CD8-positive, alpha-beta memory T cell (primary cell): Measurements from ENCODE around the gene TESMIN. TPM values are rescaled to one million over a fixed set of nuclear protein-coding genes. Genes with fewer than 3 reads are reported as not detected.

Source experiments
- CTCF ChIA-PET: fragments of 350-600 bp; sonication (Branson Sonifier 250); formaldehyde crosslinking; loops from one replicate; lab custom pipeline; 2021; ENCODE audit warnings: antibody characterized with exemption; lab: Charles Lee
- POLR2A ChIA-PET: fragments of 350-600 bp; sonication (Branson Sonifier 250); formaldehyde crosslinking; loops from one replicate; lab custom pipeline; 2021; ENCODE audit warnings: antibody characterized with exemption; lab: Charles Lee
- DNase-seq, 5 donors: peaks; one replicate each; pipeline versions ENCODE4 v3.0.0 to v3.0.0-alpha.2; 2020 to 2022; ENCODE audit warnings: mixed read lengths in 1 of 5
- H3K27ac ChIP-seq: one replicate; pipeline ENCODE4 v1.7.0; 2013; ENCODE audit warnings: low read depth, mild to moderate bottlenecking, low read length, moderate library complexity
- H3K27me3 ChIP-seq: 2 replicates; pipeline ENCODE4 v1.7.0; 2013; ENCODE audit warnings: low read length, mild to moderate bottlenecking; ENCODE audit not compliant: insufficient read depth, poor library complexity, severe bottlenecking
- H3K36me3 ChIP-seq: 2 replicates; pipeline ENCODE4 v1.7.0; 2013; ENCODE audit warnings: mild to moderate bottlenecking, low read length, moderate library complexity; ENCODE audit not compliant: insufficient read depth
- H3K4me1 ChIP-seq: 2 replicates; pipeline ENCODE4 v1.7.0; 2013; ENCODE audit warnings: mild to moderate bottlenecking, low read length, moderate library complexity; ENCODE audit not compliant: insufficient read depth
- H3K4me3 ChIP-seq: 2 replicates; pipeline ENCODE4 v1.7.0; 2013; ENCODE audit warnings: mild to moderate bottlenecking, low read length
- H3K9me3 ChIP-seq: 2 replicates; pipeline ENCODE4 v1.7.0; 2013; ENCODE audit warnings: mild to moderate bottlenecking, low read length
- H3K27ac Mint-ChIP-seq, 8 donors: one replicate each; pipeline ENCODE4 v1.8.0; 2020 to 2021; ENCODE audit warnings: mixed read lengths in 8 of 8, mild to moderate bottlenecking in 6 of 8, inconsistent platforms in 3 of 8, moderate library complexity in 3 of 8
- H3K27me3 Mint-ChIP-seq, 2 donors: one replicate each; pipeline ENCODE4 v1.8.0; 2020 to 2021; ENCODE audit warnings: mixed read lengths in 2 of 2, mild to moderate bottlenecking in 1 of 2, moderate library complexity in 1 of 2
- H3K36me3 Mint-ChIP-seq, 3 donors: one replicate each; pipeline ENCODE4 v1.8.0; 2020 to 2021; ENCODE audit warnings: mixed read lengths in 3 of 3, inconsistent platforms in 1 of 3, mild to moderate bottlenecking in 1 of 3
- H3K4me1 Mint-ChIP-seq, 3 donors: one replicate each; pipeline ENCODE4 v1.8.0; 2020 to 2021; ENCODE audit warnings: mixed read lengths in 3 of 3, inconsistent platforms in 1 of 3, mild to moderate bottlenecking in 1 of 3
- H3K4me3 Mint-ChIP-seq, 7 donors: one replicate each; pipeline ENCODE4 v1.8.0; 2020 to 2021; ENCODE audit warnings: mixed read lengths in 7 of 7, mild to moderate bottlenecking in 6 of 7, moderate library complexity in 4 of 7, inconsistent platforms in 2 of 7
- H3K9me3 Mint-ChIP-seq, 5 donors: one replicate each; pipeline ENCODE4 v1.8.0; 2020 to 2022; ENCODE audit warnings: mixed read lengths in 5 of 5, mild to moderate bottlenecking in 3 of 5, moderate library complexity in 2 of 5, inconsistent platforms in 1 of 5
- polyA plus RNA-seq: library from polyadenylated mRNA; unstranded; fragments of 300-500 nt; fragmentation: Illumina TruSeq; gene quantifications from one replicate; pipeline ENCODE4 v1.2.3, GENCODE V29; 2021
- total RNA-seq, 2 experiments: library from RNA; stranded (reverse); gene quantifications; one replicate each; pipeline ENCODE4 v1.2.3, GENCODE V29; 2021

Gene TESMIN
- total and polyA plus RNA-seq, 3 experiments from 2014 or later, result 1.3 to 3.2 (median 1.3) TPM

GRCh38 chr11:68698993-68699392 lies 52.3 kb downstream of the TESMIN start:
- Histone ChIP-seq H3K4me1 (no peaks in the 10 kb centered on the region), H3K27ac (no peak overlapping the region), H3K9me3 (no peaks in the 10 kb centered on the region), H3K36me3 (no peaks in the 10 kb centered on the region), H3K4me3 (no peak overlapping the region), H3K27me3 (peaks cover 4% of the 10 kb centered on the region)
- H3K9me3 Mint-ChIP-seq, result peaks cover 6 to 20% (median 13%) of the 10 kb centered on the region in 5 donors
- peaks cover 25 to 40% of the 10 kb centered on the region in 2 donors for H3K27me3 Mint-ChIP-seq
- peaks cover 0 to 11% (median 0%) of the 10 kb centered on the region in 3 donors for H3K36me3 Mint-ChIP-seq
- no peak overlapping the region for H3K4me3 Mint-ChIP-seq
- ChIA-PET CTCF (no interaction called here), POLR2A (no interaction called here)
- H3K27ac Mint-ChIP-seq, result no peak overlapping the region
- H3K4me1 Mint-ChIP-seq, result no peaks in the 10 kb centered on the region
- no peak for DNase-seq

DNA sequence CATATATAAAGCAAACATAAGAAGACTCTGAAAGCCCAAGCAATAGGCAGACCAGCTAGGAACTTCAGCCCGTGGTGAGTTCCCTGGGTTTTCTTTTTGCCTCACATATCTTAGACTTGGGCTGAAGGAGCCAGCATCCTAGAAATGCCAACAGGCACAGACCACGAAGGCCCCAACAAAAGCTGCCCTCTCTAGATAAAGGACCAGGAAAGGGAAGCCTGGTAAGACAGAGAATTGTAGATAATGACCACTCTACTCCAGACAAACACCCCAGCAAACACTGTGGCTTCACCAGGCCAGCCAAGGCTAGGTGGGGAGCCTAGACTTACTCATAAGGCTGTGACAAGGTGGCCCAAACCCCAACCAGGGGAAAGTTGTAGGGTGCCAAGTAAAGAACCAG lies 55.8 kb downstream of the TESMIN start:
- DNase-seq, result no peak
- Histone ChIP-seq H3K9me3 (no peaks in the 10 kb centered on the region), H3K4me3 (no peak overlapping the region), H3K27ac (no peak overlapping the region), H3K27me3 (no peaks in the 10 kb centered on the region), H3K36me3 (no peaks in the 10 kb centered on the region), H3K4me1 (peaks cover 9% of the 10 kb centered on the region)
- H3K27me3 Mint-ChIP-seq, result peaks cover 23 to 35% of the 10 kb centered on the region in 2 donors
- H3K9me3 Mint-ChIP-seq, result peaks cover 6 to 20% (median 13%) of the 10 kb centered on the region in 5 donors
- H3K4me1 Mint-ChIP-seq, result peaks cover 10 to 11% (median 11%) of the 10 kb centered on the region in 3 donors
- no peak overlapping the region for H3K27ac Mint-ChIP-seq
- ChIA-PET POLR2A (no interaction called here), CTCF (no interaction called here)
- H3K36me3 Mint-ChIP-seq, result peaks cover 0 to 11% (median 0%) of the 10 kb centered on the region in 3 donors
- H3K4me3 Mint-ChIP-seq, result no peak overlapping the region

DNA sequence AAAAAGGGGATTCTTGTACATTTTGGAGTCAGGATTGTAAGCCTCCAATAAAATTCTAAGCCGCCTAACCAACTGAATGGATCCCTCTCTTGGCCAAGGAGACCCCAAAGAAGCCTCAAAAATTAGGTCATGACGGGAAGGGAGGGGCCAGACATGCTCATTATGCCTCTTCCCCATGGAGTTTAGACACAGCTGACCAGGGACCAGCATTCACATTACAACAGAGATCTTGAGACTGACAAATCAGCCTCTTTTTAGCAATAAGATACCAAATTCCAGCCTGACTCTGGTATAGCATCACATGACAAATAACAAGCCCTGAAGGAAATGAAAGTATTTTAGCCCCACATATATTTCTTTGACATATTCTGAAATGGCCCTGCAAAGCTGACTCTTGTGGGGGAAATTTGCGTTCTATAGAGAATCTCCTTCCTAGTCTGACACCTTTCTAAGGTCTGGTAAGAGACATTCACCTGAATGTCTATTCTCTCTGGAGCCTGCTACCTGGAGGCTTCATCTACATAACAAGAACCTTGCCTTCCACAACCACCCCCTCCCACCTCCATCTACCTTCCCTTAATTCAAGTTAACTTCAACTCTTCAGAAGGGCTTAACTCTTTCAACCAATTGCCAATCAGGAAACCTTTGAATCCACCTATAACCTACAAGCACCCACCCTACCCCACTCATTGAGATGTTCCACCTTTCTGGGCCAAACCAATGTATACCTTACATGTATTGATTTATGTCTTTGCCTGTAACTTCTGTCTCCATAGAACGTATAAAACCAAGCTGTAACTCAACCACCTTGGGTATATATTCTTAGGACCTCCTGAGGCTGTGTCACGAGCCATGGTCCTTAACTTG lies 56.7 kb downstream of the TESMIN start:
- Mint-ChIP-seq H3K4me1 (peaks cover 19 to 20% (median 20%) of the 10 kb centered on the region in 3 donors), H3K27ac (peak overlapping the region in 1 of 8 donors; percentile 21), H3K9me3 (peaks cover 6 to 20% (median 13%) of the 10 kb centered on the region in 5 donors), H3K36me3 (peaks cover 0 to 11% (median 0%) of the 10 kb centered on the region in 3 donors), H3K4me3 (no peak overlapping the region), H3K27me3 (peaks cover 24 to 33% of the 10 kb centered on the region in 2 donors)
- Histone ChIP-seq H3K9me3 (no peaks in the 10 kb centered on the region), H3K27me3 (no peaks in the 10 kb centered on the region), H3K27ac (no peak overlapping the region), H3K36me3 (no peaks in the 10 kb centered on the region), H3K4me1 (peaks cover 17% of the 10 kb centered on the region), H3K4me3 (no peak overlapping the region)
- POLR2A ChIA-PET, result no interaction called here
- DNase-seq, result no peak
- CTCF ChIA-PET, result no interaction called here

DNA sequence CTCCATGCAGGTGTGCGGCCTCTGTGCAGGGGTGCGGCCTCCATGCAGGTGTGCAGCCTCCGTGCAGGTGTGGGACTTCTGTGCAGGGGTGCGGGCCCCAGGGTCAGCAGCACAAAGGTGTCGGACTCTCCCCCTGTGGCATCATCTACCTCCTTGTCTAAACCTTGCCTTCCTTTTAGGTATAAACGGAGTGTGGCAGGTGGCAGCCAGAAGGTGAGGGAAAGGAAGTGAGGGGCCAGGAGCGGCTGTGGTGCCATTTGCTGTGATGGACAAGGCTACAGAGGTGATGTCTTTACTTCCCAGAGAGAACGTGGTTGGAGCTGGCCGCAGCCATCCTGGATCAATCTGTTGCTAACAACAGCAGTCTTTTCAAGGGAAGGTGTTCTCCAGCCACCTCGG lies 57.8 kb downstream of the TESMIN start:
- H3K27ac Mint-ChIP-seq, result peak overlapping the region in 1 of 8 donors; percentile 61
- H3K9me3 ChIP-seq, result no peaks in the 10 kb centered on the region
- H3K27me3 Mint-ChIP-seq, result peaks cover 28 to 29% of the 10 kb centered on the region in 2 donors
- no peak overlapping the region for H3K4me3 Mint-ChIP-seq
- H3K9me3 Mint-ChIP-seq, result peaks cover 6 to 16% (median 13%) of the 10 kb centered on the region in 5 donors
- H3K27ac ChIP-seq, result no peak overlapping the region
- H3K36me3 Mint-ChIP-seq, result peaks cover 0 to 11% (median 0%) of the 10 kb centered on the region in 3 donors
- CTCF ChIA-PET, result no interaction called here
- peaks cover 20 to 27% (median 21%) of the 10 kb centered on the region in 3 donors for H3K4me1 Mint-ChIP-seq
- no peaks in the 10 kb centered on the region for H3K36me3 ChIP-seq
- H3K4me1 ChIP-seq, result peaks cover 18% of the 10 kb centered on the region
- POLR2A ChIA-PET, result no interaction called here
- H3K27me3 ChIP-seq, result no peaks in the 10 kb centered on the region
- H3K4me3 ChIP-seq, result no peak overlapping the region
- DNase-seq, result no peak

- H3K4me1 Mint-ChIP-seq, result peaks cover 20 to 27% (median 21%) of the 10 kb centered on the region in 3 donors
- POLR2A ChIA-PET, result no interaction called here
- Histone ChIP-seq H3K9me3 (no peaks in the 10 kb centered on the region), H3K36me3 (no peaks in the 10 kb centered on the region), H3K27ac (no peak overlapping the region), H3K27me3 (no peaks in the 10 kb centered on the region), H3K4me3 (no peak overlapping the region), H3K4me1 (peaks cover 18% of the 10 kb centered on the region)
- no peak overlapping the region for H3K4me3 Mint-ChIP-seq
- peak overlapping the region in 1 of 8 donors; percentile 61 for H3K27ac Mint-ChIP-seq
- DNase-seq, result no peak
- H3K36me3 Mint-ChIP-seq, result peaks cover 0 to 11% (median 0%) of the 10 kb centered on the region in 3 donors
- H3K27me3 Mint-ChIP-seq, result peaks cover 25 to 28% of the 10 kb centered on the region in 2 donors
- H3K9me3 Mint-ChIP-seq, result peaks cover 6 to 16% (median 13%) of the 10 kb centered on the region in 5 donors
- CTCF ChIA-PET, result no interaction called here
Observed at GRCh38 chr11:68692871-68693483, 58.3 kb downstream of the TESMIN start.

- no peak overlapping the region for H3K4me3 Mint-ChIP-seq
- ChIA-PET POLR2A (no interaction called here), CTCF (no interaction called here)
- H3K4me1 ChIP-seq, result peaks cover 18% of the 10 kb centered on the region
- no peak overlapping the region for H3K27ac Mint-ChIP-seq
- no peaks in the 10 kb centered on the region for H3K9me3 ChIP-seq
- no peak overlapping the region for H3K27ac ChIP-seq
- peaks cover 18 to 31% of the 10 kb centered on the region in 2 donors for H3K27me3 Mint-ChIP-seq
- peaks cover 20 to 27% (median 21%) of the 10 kb centered on the region in 3 donors for H3K4me1 Mint-ChIP-seq
- H3K27me3 ChIP-seq, result no peaks in the 10 kb centered on the region
- peaks cover 0 to 7% (median 0%) of the 10 kb centered on the region in 3 donors for H3K36me3 Mint-ChIP-seq
- no peak overlapping the region for H3K4me3 ChIP-seq
- peaks cover 6 to 13% (median 9%) of the 10 kb centered on the region in 5 donors for H3K9me3 Mint-ChIP-seq
- no peak for DNase-seq
- H3K36me3 ChIP-seq, result no peaks in the 10 kb centered on the region
Observed at GRCh38 chr11:68692115-68692514, 59.2 kb downstream of the TESMIN start.

DNA sequence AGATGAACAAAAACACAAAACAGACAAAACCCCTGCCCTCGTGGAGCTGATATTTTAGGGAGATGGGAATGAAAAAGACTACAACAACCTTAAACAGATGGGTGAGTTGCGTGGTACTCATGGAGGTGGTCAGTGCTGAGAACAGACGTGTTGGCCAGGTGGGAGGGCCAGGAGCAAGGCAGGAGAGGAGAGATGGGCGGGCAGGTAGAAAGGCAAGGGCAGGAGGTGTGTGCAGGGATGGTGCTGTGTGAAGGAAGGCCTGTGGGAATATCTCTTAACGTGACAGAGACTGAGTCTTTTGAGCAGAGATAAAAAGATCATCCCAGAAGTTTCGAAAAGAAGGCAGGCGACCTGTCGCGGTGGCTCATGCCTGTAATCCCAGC lies 59.9 kb downstream of the TESMIN start:
- peaks cover 20 to 27% (median 21%) of the 10 kb centered on the region in 3 donors for H3K4me1 Mint-ChIP-seq
- CTCF ChIA-PET, result no interaction called here
- Histone ChIP-seq H3K27me3 (no peaks in the 10 kb centered on the region), H3K4me3 (no peak overlapping the region), H3K36me3 (no peaks in the 10 kb centered on the region), H3K9me3 (no peaks in the 10 kb centered on the region), H3K27ac (no peak overlapping the region), H3K4me1 (peaks cover 18% of the 10 kb centered on the region)
- peaks cover 20 to 34% of the 10 kb centered on the region in 2 donors for H3K27me3 Mint-ChIP-seq
- H3K27ac Mint-ChIP-seq, result no peak overlapping the region
- H3K9me3 Mint-ChIP-seq, result peaks cover 4 to 11% (median 6%) of the 10 kb centered on the region in 5 donors
- peaks cover 0 to 4% (median 0%) of the 10 kb centered on the region in 3 donors for H3K36me3 Mint-ChIP-seq
- peak overlapping the region in 1 of 7 donors; percentile 9 for H3K4me3 Mint-ChIP-seq
- POLR2A ChIA-PET, result no interaction called here
- no peak for DNase-seq
